Astrocyte (in vitro differentiated cells and primary cell): ENCODE measurements around the gene CCDC197.

Source experiments
- CTCF ChIP-seq: IDR thresholded peaks from 2 replicates; pipeline ENCODE4 v1.5.1; 2011; ENCODE audit warnings: low read depth, mild to moderate bottlenecking, inconsistent platforms, low read length, moderate library complexity; ENCODE audit not compliant: insufficient read depth
- EZH2 ChIP-seq: IDR thresholded peaks from 2 replicates; pipeline ENCODE4 v1.6.1; 2012; ENCODE audit warnings: mild to moderate bottlenecking, low read length, inconsistent platforms; ENCODE audit not compliant: insufficient read depth

- TF ChIP-seq CTCF (no peak), EZH2 (no peak)
Measured at GRCh38 chr14:93955850-93956481, 41.1 kb upstream of the CCDC197 start.
